Aorta (tissue), 5 donors: ENCODE measurements around the gene GARIN1A. TPM values are rescaled to one million over a fixed set of nuclear protein-coding genes. Genes with fewer than 3 reads are reported as not detected.
"Not testable (repeated sequence)": the region's sequence is repeated elsewhere in the genome, so short reads cannot be mapped to it uniquely, and the experiment has no call there.

Source experiments
- ATAC-seq: fragments of 200-7000 bp; cut with Tn5 transposase; one replicate; pipeline ENCODE4 v1.9.1; 2022; ENCODE audit warnings: moderate library complexity; ENCODE audit not compliant: low FRiP score
- DNase-seq, 2 donors: peaks; one replicate each; pipeline ENCODE4 v3.0.0-alpha.2; 2020
- H3K27ac ChIP-seq, 2 donors: one replicate each; pipeline ENCODE4 v1.5.1; 2013; ENCODE audit warnings: low read length in 2 of 2, mild to moderate bottlenecking in 2 of 2, moderate library complexity in 2 of 2, control low read depth in 1 of 2, inconsistent platforms in 1 of 2, low read depth in 1 of 2
- H3K27me3 ChIP-seq, 2 donors: one replicate each; pipeline ENCODE4 v1.6.1; 2013; ENCODE audit warnings: control low read depth in 1 of 2, low read length in 1 of 2, mild to moderate bottlenecking in 1 of 2, moderate library complexity in 1 of 2; ENCODE audit not compliant: insufficient read depth in 2 of 2, control insufficient read depth in 1 of 2
- H3K36me3 ChIP-seq, 2 donors: one replicate each; pipeline ENCODE4 v1.6.1; 2013; ENCODE audit warnings: control low read depth in 1 of 2, low read length in 1 of 2, mild to moderate bottlenecking in 1 of 2; ENCODE audit not compliant: insufficient read depth in 2 of 2, control insufficient read depth in 1 of 2
- H3K4me1 ChIP-seq, 2 donors: one replicate each; pipeline ENCODE4 v1.6.1; 2013; ENCODE audit warnings: low read length in 2 of 2, control low read depth in 1 of 2, mild to moderate bottlenecking in 1 of 2, moderate library complexity in 1 of 2; ENCODE audit not compliant: insufficient read depth in 2 of 2, control insufficient read depth in 1 of 2
- H3K4me3 ChIP-seq, 2 donors: one replicate each; pipeline ENCODE4 v1.5.1; 2013; ENCODE audit warnings: low read length in 2 of 2, control low read depth in 1 of 2, mild to moderate bottlenecking in 1 of 2
- H3K9me3 ChIP-seq: one replicate; pipeline ENCODE4 v1.6.1; 2013; ENCODE audit warnings: mild to moderate bottlenecking, low read length; ENCODE audit not compliant: control insufficient read depth
- WGBS, 2 donors: extraction: QIAGEN DNeasy Blood & Tissue Kit; methylation state at CpG; one replicate each; pipeline ENCODE4 v1.1.7; 2013; 5-methylcytosine and 5-hydroxymethylcytosine counted together
- intact Hi-C, 2 donors: fragments of 100-400 bp; cut with DNase I; formaldehyde crosslinking; loops; one replicate each; pipeline versions ENCODE4 v1.14.2 to v1.15.0; 2022
- long read RNA-seq, 2 donors: library from polyadenylated mRNA; unstranded; transcript quantifications; one replicate each; pipeline ENCODE4 v2.0.0, GENCODE V29; 2020 to 2021
- polyA plus RNA-seq, 2 donors: library from polyadenylated mRNA; stranded (reverse); fragments of 200-250 nt; gene quantifications; one replicate each; pipeline ENCODE4 v1.2.3, GENCODE V29; 2013
- total RNA-seq, 2 donors: library from RNA; stranded (reverse); fragmentation: NEBNext Ultra II Directional; extraction: Animal tissue kit (Norgen Biotek cat#: 25700); gene quantifications; one replicate each; pipeline ENCODE4 v1.2.1, GENCODE V29; 2021
- donor health status: healthy with polysubstance abuse.
- donor health status: Bipolar disorder and iron deficiency.
- donor health status: DM: no; HTN: no; CAD: no.
- donor health status: DM: no; HTN: no; CAD: no.
- donor health status: DM: yes; HTN: yes; CAD: no.

The GARIN1A gene
- total RNA-seq (1 to 10 TPM; 6.1 to 7.4 TPM), polyA plus RNA-seq (1 to 10 TPM; 1.3 to 1.8 TPM)
- long read RNA-seq, donor 1, result 0 reads
- long read RNA-seq, donor 2, result 0 reads

- no peaks in the 10 kb centered on the region for H3K9me3 ChIP-seq
- DNase-seq (no peak), ATAC-seq (no peak)
- no peak within 1 kb of the TSS for H3K27ac ChIP-seq
- H3K27me3 ChIP-seq, result no peaks in the 10 kb centered on the region
- WGBS, 2 donors, result 62 to 69% methylated on average over 4 of the region's 4 CpGs
- no peaks in the 10 kb centered on the region for H3K36me3 ChIP-seq
- H3K4me3 ChIP-seq, result no peak within 1 kb of the TSS
- intact Hi-C loops, result loop anchor here (5.0 to 10.0 kb wide), 2 partner anchors 53 to 210 kb away; no protein-coding TSS in a partner anchor
- peaks cover 0 to 2% of the 10 kb centered on the region in 2 donors for H3K4me1 ChIP-seq
These were observed at the start of gene GARIN1A for GRCh38 chr7:128671992-128672391. TSS of gene GARIN1A (plus strand) at chr7:128672292. CDS start at chr7:128672398, 106 bp downstream.

- DNase-seq, H3K27ac ChIP-seq, H3K36me3 ChIP-seq, H3K9me3 ChIP-seq, intact Hi-C loops, ATAC-seq, H3K4me3 ChIP-seq, H3K4me1 ChIP-seq, H3K27me3 ChIP-seq: not testable (repeated sequence)
- 9 to 15% methylated on average over 2 of the region's 2 CpGs for WGBS, 2 donors
These were observed 45.0 kb upstream of the GARIN1A start for GRCh38 chr7:128627124-128627523.

GRCh38 chr7:128633915-128634314 lies 38.2 kb upstream of the GARIN1A start:
- H3K27ac ChIP-seq, H3K4me1 ChIP-seq, H3K27me3 ChIP-seq, DNase-seq, intact Hi-C loops, H3K36me3 ChIP-seq, ATAC-seq, H3K9me3 ChIP-seq, H3K4me3 ChIP-seq: not testable (repeated sequence)
- 93 to 95% methylated on average over 3 of the region's 3 CpGs for WGBS, 2 donors

- H3K4me3 ChIP-seq, H3K27me3 ChIP-seq, intact Hi-C loops, H3K36me3 ChIP-seq, H3K9me3 ChIP-seq, DNase-seq, H3K4me1 ChIP-seq, H3K27ac ChIP-seq, ATAC-seq: not testable (repeated sequence)
- 96 to 100% methylated on average over 3 to 5 of the region's 5 CpGs for WGBS, 2 donors
These were observed 26.9 kb upstream of the GARIN1A start for GRCh38 chr7:128645206-128645605.

GRCh38 chr7:128645844-128646243 lies 26.2 kb upstream of the GARIN1A start:
- H3K9me3 ChIP-seq, intact Hi-C loops, H3K4me1 ChIP-seq, ATAC-seq, H3K27me3 ChIP-seq, H3K4me3 ChIP-seq, H3K36me3 ChIP-seq, DNase-seq, H3K27ac ChIP-seq: not testable (repeated sequence)
- 90 to 94% methylated on average over 3 to 4 of the region's 4 CpGs for WGBS, 2 donors

- intact Hi-C loops, H3K4me1 ChIP-seq, H3K27ac ChIP-seq, ATAC-seq, DNase-seq, H3K36me3 ChIP-seq, H3K4me3 ChIP-seq, H3K9me3 ChIP-seq, H3K27me3 ChIP-seq: not testable (repeated sequence)
- WGBS, 2 donors, result 92 to 95% methylated on average over 6 of the region's 6 CpGs
These were observed 25.2 kb upstream of the GARIN1A start for GRCh38 chr7:128646877-128647276.

- H3K9me3 ChIP-seq, H3K4me1 ChIP-seq, H3K4me3 ChIP-seq, H3K27ac ChIP-seq, H3K27me3 ChIP-seq, ATAC-seq, DNase-seq, H3K36me3 ChIP-seq, intact Hi-C loops: not testable (repeated sequence)
- 82 to 88% methylated on average over 5 of the region's 6 CpGs for WGBS, 2 donors
These were observed 21.0 kb upstream of the GARIN1A start for GRCh38 chr7:128651096-128651495.

GRCh38 chr7:128652606-128653005 lies 19.5 kb upstream of the GARIN1A start:
- H3K4me3 ChIP-seq, ATAC-seq: not testable (repeated sequence)
- 91 to 94% methylated on average over 16 to 22 of the region's 24 CpGs for WGBS, 2 donors

GRCh38 chr7:128653197-128653596 lies 18.9 kb upstream of the GARIN1A start:
- ATAC-seq, H3K4me3 ChIP-seq, H3K27me3 ChIP-seq, H3K9me3 ChIP-seq, intact Hi-C loops, H3K36me3 ChIP-seq, H3K4me1 ChIP-seq, DNase-seq, H3K27ac ChIP-seq: not testable (repeated sequence)
- 88 to 89% methylated on average over 16 of the region's 16 CpGs for WGBS, 2 donors

More at GRCh38 chr7:128652606-128653005, 19.5 kb upstream of the GARIN1A start:
- H3K36me3 ChIP-seq, H3K4me1 ChIP-seq, intact Hi-C loops, H3K27me3 ChIP-seq, DNase-seq, H3K27ac ChIP-seq, H3K9me3 ChIP-seq: not testable (repeated sequence)
